Liver (tissue), 3 donors: ENCODE measurements around the gene ADCY10.

Source experiments
- FOXA1 ChIP-seq: IDR thresholded peaks from 2 replicates; pipeline ENCODE4 v1.6.1; 2016; ENCODE audit warnings: antibody characterized with exemption
- GABPA ChIP-seq, 2 donors: IDR thresholded peaks in 1 of 2; conservative IDR thresholded peaks in 1 of 2; 2 replicates each; pipeline ENCODE4 v1.6.1; 2016; ENCODE audit warnings: antibody characterized with exemption in 2 of 2, mild to moderate bottlenecking in 1 of 2, moderate library complexity in 1 of 2
- HNF4A ChIP-seq, 2 donors: conservative IDR thresholded peaks; 2 replicates each; pipeline ENCODE4 v1.6.1; 2016; ENCODE audit warnings: antibody characterized with exemption in 2 of 2, mild to moderate bottlenecking in 2 of 2
- JUND ChIP-seq, 2 donors: IDR thresholded peaks; 2 replicates each; pipeline ENCODE4 v1.6.1; 2016; ENCODE audit warnings: antibody characterized with exemption in 2 of 2
- RXRA ChIP-seq, 2 donors: IDR thresholded peaks; 2 replicates each; pipeline ENCODE4 v1.6.1; 2017 to 2018; ENCODE audit warnings: antibody characterized with exemption in 2 of 2, mild to moderate bottlenecking in 1 of 2
- TAF1 ChIP-seq: conservative IDR thresholded peaks from 2 replicates; pipeline ENCODE4 v1.6.1; 2016; ENCODE audit warnings: antibody characterized with exemption, mild to moderate bottlenecking
- YY1 ChIP-seq: IDR thresholded peaks from 2 replicates; pipeline ENCODE4 v1.6.1; 2016; ENCODE audit warnings: antibody characterized with exemption, mild to moderate bottlenecking
- TF ChIP-seq, protein P1 (sequence below): fragments of 150-350 bp; IDR thresholded peaks from 2 replicates; pipeline ENCODE4 v1.5.1; 2017; ENCODE audit warnings: improper control_type of control experiment, low read depth, low read length; ENCODE audit not compliant: missing input control
- TF ChIP-seq, protein P2 (sequence below): IDR thresholded peaks from 2 replicates; pipeline ENCODE4 v1.6.1; 2016; ENCODE audit warnings: antibody characterized with exemption
- TF ChIP-seq, protein P3 (sequence below): IDR thresholded peaks from 2 replicates; pipeline ENCODE4 v1.6.1; 2016; ENCODE audit warnings: antibody characterized with exemption
- TF ChIP-seq, protein P4 (sequence below): IDR thresholded peaks from 2 replicates; pipeline ENCODE4 v1.6.1; 2016; ENCODE audit warnings: antibody characterized with exemption, mild to moderate bottlenecking
- donor health status: healthy.
- donor health status: healthy.

DNA sequence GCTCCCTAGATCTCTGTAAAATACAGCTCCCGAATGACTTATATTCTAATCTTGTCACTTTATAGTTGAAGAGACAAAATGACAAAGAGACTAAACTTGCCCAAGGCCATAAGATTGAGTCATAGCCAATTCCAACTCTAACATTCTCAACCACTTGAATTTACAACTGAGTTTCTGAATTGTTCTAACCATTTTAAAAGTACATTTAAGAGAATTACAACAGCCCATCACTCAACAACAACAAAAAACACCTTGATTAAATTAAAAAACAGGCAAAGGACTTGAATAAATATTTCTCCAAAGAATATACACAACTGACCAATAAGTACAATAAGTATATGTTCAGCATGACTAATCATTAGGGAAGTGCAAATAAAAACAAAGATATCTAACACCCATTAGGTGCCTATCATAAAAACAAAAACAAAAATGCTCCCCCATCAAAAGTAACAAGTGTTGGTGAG lies 8.7 kb upstream of the ADCY10 start:
- TF ChIP-seq, protein P1, sequence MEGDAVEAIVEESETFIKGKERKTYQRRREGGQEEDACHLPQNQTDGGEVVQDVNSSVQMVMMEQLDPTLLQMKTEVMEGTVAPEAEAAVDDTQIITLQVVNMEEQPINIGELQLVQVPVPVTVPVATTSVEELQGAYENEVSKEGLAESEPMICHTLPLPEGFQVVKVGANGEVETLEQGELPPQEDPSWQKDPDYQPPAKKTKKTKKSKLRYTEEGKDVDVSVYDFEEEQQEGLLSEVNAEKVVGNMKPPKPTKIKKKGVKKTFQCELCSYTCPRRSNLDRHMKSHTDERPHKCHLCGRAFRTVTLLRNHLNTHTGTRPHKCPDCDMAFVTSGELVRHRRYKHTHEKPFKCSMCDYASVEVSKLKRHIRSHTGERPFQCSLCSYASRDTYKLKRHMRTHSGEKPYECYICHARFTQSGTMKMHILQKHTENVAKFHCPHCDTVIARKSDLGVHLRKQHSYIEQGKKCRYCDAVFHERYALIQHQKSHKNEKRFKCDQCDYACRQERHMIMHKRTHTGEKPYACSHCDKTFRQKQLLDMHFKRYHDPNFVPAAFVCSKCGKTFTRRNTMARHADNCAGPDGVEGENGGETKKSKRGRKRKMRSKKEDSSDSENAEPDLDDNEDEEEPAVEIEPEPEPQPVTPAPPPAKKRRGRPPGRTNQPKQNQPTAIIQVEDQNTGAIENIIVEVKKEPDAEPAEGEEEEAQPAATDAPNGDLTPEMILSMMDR: no peak
- TF ChIP-seq TAF1 (no peak), FOXA1 (no peak), JUND (IDR thresholded peaks at IDR 0.05) (no peak), GABPA (IDR thresholded peaks at IDR 0.05 in 1 of 2, conservative IDR thresholded peaks at IDR 0.05 in 1 of 2) (no peak), HNF4A (conservative IDR thresholded peaks at IDR 0.05) (no peak), YY1 (no peak), RXRA (IDR thresholded peaks at IDR 0.05) (no peak)
- TF ChIP-seq, protein P2, sequence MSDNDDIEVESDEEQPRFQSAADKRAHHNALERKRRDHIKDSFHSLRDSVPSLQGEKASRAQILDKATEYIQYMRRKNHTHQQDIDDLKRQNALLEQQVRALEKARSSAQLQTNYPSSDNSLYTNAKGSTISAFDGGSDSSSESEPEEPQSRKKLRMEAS: no peak
- TF ChIP-seq, protein P3, sequence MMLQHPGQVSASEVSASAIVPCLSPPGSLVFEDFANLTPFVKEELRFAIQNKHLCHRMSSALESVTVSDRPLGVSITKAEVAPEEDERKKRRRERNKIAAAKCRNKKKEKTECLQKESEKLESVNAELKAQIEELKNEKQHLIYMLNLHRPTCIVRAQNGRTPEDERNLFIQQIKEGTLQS: no peak
- TF ChIP-seq, protein P4, sequence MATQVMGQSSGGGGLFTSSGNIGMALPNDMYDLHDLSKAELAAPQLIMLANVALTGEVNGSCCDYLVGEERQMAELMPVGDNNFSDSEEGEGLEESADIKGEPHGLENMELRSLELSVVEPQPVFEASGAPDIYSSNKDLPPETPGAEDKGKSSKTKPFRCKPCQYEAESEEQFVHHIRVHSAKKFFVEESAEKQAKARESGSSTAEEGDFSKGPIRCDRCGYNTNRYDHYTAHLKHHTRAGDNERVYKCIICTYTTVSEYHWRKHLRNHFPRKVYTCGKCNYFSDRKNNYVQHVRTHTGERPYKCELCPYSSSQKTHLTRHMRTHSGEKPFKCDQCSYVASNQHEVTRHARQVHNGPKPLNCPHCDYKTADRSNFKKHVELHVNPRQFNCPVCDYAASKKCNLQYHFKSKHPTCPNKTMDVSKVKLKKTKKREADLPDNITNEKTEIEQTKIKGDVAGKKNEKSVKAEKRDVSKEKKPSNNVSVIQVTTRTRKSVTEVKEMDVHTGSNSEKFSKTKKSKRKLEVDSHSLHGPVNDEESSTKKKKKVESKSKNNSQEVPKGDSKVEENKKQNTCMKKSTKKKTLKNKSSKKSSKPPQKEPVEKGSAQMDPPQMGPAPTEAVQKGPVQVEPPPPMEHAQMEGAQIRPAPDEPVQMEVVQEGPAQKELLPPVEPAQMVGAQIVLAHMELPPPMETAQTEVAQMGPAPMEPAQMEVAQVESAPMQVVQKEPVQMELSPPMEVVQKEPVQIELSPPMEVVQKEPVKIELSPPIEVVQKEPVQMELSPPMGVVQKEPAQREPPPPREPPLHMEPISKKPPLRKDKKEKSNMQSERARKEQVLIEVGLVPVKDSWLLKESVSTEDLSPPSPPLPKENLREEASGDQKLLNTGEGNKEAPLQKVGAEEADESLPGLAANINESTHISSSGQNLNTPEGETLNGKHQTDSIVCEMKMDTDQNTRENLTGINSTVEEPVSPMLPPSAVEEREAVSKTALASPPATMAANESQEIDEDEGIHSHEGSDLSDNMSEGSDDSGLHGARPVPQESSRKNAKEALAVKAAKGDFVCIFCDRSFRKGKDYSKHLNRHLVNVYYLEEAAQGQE: no peak
